Umbilical cord (tissue), 2 donors: ENCODE data around the gene ATF6B. TPM values are rescaled to one million over a fixed set of nuclear protein-coding genes. Genes with fewer than 3 reads are reported as not detected.
"Not testable (repeated sequence)": the region's sequence is repeated elsewhere in the genome, so short reads cannot be mapped to it uniquely, and the experiment has no call there.

ENCODE experiments used
- DNase-seq: peaks from one replicate; pipeline ENCODE4 v3.0.0-alpha.2; 2015; ENCODE audit warnings: low spot score
- total RNA-seq: library from RNA; depleted of rRNA; stranded (reverse); fragments of >200 nt; gene quantifications from one replicate; pipeline ENCODE4 v1.2.3, GENCODE V29; 2014; ENCODE audit warnings: low replicate concordance; ENCODE audit not compliant: insufficient read depth

ATF6B gene
- total RNA-seq, 1 donor from 2014 or later = 14.4 TPM

DNA sequence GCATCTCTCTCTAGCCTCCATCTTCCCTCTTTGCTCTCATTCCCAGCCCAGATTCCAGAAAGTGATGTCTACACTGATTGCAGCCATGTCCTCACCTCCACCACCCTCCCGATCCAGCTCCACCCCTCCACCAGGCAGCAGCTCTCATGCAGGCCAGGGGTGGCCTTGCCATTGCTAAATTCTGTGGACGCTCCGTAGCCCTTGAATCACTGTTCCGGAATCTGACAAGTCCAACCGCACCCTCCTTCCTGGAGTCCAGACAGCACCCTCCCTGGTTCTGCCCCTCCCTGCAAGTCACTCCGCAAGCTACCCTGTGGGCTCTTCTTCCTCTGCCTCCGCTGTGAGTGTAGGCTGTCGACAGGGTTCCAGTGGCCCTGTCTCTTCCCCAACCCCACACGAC lies 45.1 kb downstream of the ATF6B start:
- no peak for DNase-seq

DNA sequence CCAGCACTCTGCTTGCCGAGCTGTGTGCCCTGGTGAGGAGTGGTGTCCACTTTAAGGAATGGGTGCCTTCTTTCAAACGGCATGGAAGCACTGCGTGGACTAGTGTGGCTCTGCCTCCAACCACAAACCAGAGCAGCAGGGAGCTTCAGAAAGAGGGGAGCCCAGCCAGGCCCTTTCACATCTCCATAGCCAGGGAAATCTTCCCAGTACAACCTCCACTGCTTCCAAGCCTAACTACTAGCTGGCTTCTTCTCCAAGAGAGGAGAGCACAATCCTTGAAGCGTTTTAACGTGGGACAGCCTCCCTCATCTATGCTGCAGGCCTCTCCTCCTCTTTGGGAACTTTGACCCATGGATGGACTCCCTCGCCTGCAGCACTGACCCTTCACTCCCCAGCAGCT lies 45.6 kb downstream of the ATF6B start:
- DNase-seq = no peak

GRCh38 chr6:32081168-32081990 lies 46.7 kb downstream of the ATF6B start:
- no peak for DNase-seq

DNA sequence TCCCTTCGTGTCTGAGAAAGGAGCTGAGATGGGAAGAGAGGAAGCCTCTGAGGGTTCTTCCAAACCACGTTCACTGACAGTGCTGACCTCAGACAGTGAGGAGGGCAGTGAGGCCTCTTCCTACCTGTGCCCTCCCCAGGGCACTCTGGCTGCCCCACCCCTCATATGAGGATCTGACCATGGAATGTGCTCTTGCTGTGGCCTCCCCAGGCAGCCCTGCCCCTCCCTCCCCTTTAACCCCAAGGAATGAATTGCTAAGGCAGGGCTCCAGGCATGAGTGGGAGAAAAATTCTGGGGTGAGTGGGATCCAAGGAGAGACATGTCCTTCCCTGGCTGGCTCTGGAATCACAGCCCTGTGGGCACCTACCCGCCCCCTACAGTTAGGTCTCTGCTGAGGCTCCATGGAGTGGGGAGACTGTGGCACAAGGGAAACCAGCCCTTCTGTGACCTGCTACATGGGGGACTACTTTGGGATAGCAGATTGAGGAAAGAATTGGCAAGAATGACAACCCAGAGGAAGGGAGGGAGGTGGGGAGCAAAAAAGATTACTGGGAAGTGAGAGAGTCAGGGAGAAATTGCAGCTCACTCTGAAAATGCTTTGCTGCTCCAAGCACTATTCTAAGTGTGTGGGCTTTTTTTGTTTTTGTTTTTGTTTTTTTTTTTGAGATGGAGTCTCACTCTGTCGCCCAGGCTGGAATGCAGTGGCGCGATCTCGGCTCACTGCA lies 48.3 kb downstream of the ATF6B start:
- no peak for DNase-seq

- peak; percentile 94 for DNase-seq
Observed at GRCh38 chr6:32076321-32076809, 51.7 kb downstream of the ATF6B start.

GRCh38 chr6:32075781-32076180 lies 52.3 kb downstream of the ATF6B start:
- no peak for DNase-seq

DNA sequence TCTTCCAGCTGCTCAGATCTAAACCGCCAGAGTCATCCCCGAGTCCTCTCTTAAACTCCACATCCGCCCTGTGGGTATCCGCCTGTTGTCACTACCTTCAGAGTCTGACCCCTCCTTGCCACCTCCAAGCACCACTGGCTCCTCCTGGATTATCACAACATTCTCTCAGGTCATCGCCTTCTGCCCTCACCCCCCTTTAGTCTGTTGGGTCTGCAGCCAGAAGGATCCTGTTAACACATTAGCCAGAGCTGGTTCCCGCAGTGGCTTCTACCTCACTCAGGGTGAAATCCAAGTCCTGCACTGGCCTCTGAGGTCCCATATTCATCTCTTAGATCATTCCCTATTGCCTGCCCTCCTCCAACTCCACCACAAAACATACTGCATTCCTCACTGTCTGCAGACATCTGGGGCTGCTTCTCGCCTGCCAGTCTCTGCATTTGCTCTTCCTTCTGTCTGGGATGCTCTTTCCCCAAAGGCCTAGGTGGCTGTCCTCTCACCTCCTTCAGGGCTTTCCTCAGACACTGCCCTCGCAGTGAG lies 53.0 kb downstream of the ATF6B start:
- DNase-seq = peak; percentile 41

DNA sequence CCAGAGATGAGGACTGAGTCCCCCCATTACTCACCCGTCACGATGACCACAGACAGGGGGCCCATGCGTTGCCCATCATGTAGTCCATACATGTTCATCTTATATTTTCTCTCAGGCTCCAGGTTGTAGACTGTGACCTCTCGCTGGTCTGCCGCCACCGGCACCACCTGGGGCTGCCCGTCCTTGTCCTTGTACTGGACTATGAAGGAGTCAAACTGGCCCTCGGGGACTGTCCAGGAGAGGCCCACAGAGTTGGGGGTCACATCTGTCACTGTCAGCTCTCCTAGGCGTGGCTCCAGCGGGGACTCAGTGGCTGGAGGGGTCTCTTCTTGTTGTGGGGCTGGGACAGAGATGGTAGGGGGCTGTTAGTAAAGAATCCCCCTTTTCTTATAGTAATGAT lies 54.4 kb downstream of the ATF6B start:
- no peak for DNase-seq

- no peak for DNase-seq
Observed at GRCh38 chr6:32073101-32073500, 54.9 kb downstream of the ATF6B start.

DNA sequence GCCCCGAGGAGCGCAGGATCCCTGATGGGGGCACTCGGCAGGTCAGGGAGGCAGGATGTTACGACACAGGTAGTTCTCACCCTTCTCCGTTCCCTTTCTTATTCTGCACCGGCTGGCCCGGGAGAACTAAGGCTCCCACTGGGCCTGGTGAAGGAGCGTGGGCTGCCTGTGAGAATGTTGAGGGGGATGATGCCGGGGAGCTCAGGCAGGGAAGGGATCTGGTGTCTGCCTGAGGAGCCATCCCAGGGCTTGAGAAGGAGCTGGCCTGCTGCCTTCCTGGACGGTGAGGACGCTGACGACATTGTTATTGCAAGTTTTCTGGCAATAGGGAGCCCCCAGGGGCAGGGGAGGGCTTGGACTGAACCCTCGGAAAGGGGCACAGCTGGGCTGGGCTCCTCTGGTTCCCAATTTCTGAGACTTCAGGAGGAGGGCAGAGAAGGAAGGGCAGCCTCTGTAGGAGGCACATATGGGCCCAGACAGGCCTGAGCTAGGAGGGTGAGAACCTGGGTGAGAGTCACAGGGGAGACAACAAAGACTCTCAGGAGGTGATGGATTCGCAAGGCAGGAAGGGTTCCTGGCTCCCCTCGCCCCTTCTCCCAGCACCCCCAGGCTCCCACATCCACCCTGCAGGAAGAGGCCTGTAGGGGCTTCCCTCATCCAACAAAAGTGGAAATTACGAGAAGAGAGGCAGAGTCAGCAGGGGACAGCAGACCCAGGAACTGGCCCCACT lies 57.1 kb downstream of the ATF6B start:
- no peak for DNase-seq

DNA sequence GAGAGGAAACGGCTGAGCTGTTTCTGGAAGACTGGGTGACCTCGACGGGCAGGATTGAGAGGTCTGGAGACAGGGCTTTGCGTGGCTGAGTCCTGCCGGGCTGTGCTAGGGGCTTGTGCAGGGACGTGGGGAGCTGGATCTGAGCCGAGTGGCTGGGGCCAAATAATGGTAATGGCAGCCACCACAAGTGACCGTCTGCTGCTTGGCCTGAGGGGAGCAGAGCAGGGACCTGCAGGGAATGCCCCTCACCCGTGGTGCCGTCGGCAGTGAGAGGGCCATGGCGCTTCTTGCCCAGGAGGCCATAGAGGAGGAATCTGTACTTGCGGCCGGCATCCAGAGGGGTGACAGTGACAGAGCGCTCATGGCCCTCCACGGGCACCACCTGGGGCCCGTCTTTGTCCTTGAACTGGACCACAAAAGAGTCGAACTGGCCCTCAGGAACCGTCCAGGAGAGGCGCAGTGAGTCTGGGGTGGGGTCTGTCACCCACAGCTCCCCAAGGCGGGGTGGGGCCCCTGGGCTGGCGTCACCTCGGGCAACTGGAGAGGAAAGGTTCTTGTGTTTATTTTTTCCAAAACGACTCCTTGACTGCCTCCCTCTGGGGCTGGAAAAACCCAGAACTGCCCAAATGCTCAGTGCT lies 58.0 kb downstream of the ATF6B start:
- no peak for DNase-seq

- DNase-seq = no peak
Observed at GRCh38 chr6:32069460-32069859, 58.6 kb downstream of the ATF6B start.

GRCh38 chr6:32068867-32069266 lies 59.2 kb downstream of the ATF6B start:
- DNase-seq = no peak

GRCh38 chr6:32068315-32068714 lies 59.7 kb downstream of the ATF6B start:
- not testable (repeated sequence) for DNase-seq

- not testable (repeated sequence) for DNase-seq
Observed at GRCh38 chr6:32067521-32067920, 60.5 kb downstream of the ATF6B start.

Other genes starting within 250 kb of the ATF6B start
- gene SLC44A4, start 249.2 kb downstream of the ATF6B start, total RNA-seq = 0.96 TPM
- gene EHMT2, start 230.5 kb downstream of the ATF6B start, total RNA-seq = 33.9 TPM
- 1.9 TPM for gene ZBTB12, start 226.2 kb downstream of the ATF6B start, total RNA-seq
- gene C2, start 200.5 kb downstream of the ATF6B start, total RNA-seq = 27.0 TPM
- gene CFB, start 182.2 kb downstream of the ATF6B start, total RNA-seq = 34.7 TPM
- gene NELFE, start 169.3 kb downstream of the ATF6B start, total RNA-seq = 54.9 TPM
- gene SKIC2, start 169.1 kb downstream of the ATF6B start, total RNA-seq = 34.7 TPM
- gene DXO, start 156.1 kb downstream of the ATF6B start, total RNA-seq = 13.2 TPM
- 26.2 TPM for gene C4A, start 146.2 kb downstream of the ATF6B start, total RNA-seq
- gene C4B, start 113.5 kb downstream of the ATF6B start, total RNA-seq = 32.3 TPM
- not detected for gene CYP21A2, start 89.8 kb downstream of the ATF6B start, total RNA-seq
- 24.1 TPM for gene TNXB, start 18.9 kb downstream of the ATF6B start, total RNA-seq
- gene FKBPL, start 2.0 kb upstream of the ATF6B start, total RNA-seq = 1.2 TPM
- gene PRRT1, start 23.7 kb upstream of the ATF6B start, total RNA-seq = 1.2 TPM
- 9.6 TPM for gene PPT2, start 25.9 kb upstream of the ATF6B start, total RNA-seq
- 1.9 TPM for gene EGFL8, start 36.3 kb upstream of the ATF6B start, total RNA-seq
- 11.1 TPM for gene AGPAT1, start 47.8 kb upstream of the ATF6B start, total RNA-seq
- 29.4 TPM for gene RNF5, start 50.2 kb upstream of the ATF6B start, total RNA-seq
- 2.9 TPM for gene AGER, start 56.0 kb upstream of the ATF6B start, total RNA-seq
- 42.6 TPM for gene PBX2, start 62.0 kb upstream of the ATF6B start, total RNA-seq
- gene GPSM3, start 64.4 kb upstream of the ATF6B start, total RNA-seq = 1.2 TPM
- 6.7 TPM for gene NOTCH4, start 95.8 kb upstream of the ATF6B start, total RNA-seq
- gene TSBP1, start 243.7 kb upstream of the ATF6B start, total RNA-seq = 1.7 TPM